SK-N-SH (cell line): Measurements from ENCODE around the gene EIF2S2. TPM values are rescaled to one million over a fixed set of nuclear protein-coding genes. Genes with fewer than 3 reads are reported as not detected.
"Not testable (repeated sequence)": the region's sequence is repeated elsewhere in the genome, so short reads cannot be mapped to it uniquely, and the experiment has no call there.

Experiments
- CTCF ChIA-PET: fragments of 300-600, 350-600 bp; formaldehyde crosslinking; extraction: SDS; loops from one replicate; lab custom pipeline; 2021; lab: Yijun Ruan, JAX
- POLR2A ChIA-PET: fragments of 350-600 bp; sonication (Branson Sonifier 250); formaldehyde crosslinking; extraction: SDS; loops from one replicate; lab custom pipeline; 2020; ENCODE audit warnings: antibody characterized with exemption, inconsistent platforms; lab: Yijun Ruan, JAX
- DNase-seq: peaks from one replicate; pipeline ENCODE4 v3.0.0; 2012
- H2AFZ ChIP-seq: fragments of 200-600 bp; sonication (generic); 2 replicates; pipeline ENCODE4 v1.8.1; 2016; ENCODE audit warnings: antibody characterized with exemption, mild to moderate bottlenecking, low read depth
- H3F3A ChIP-seq: fragments of 200-600 bp; sonication (generic); replicated peaks from 2 replicates; pipeline ENCODE3; 2016; ENCODE audit warnings: antibody characterized with exemption, mild to moderate bottlenecking; ENCODE audit not compliant: insufficient read depth
- H3K27ac ChIP-seq, 2 experiments: fragments of 200-500 bp in 1 of 2; fragments of 200-600 bp in 1 of 2; sonication (Bioruptor generic) in 1 of 2; sonication (generic), shearing (Covaris generic) in 1 of 2; 2 replicates each; pipeline versions ENCODE4 v1.5.1 to v1.6.1; 2014 to 2016; ENCODE audit warnings: low read depth in 2 of 2, inconsistent platforms in 1 of 2, low read length in 1 of 2, mild to moderate bottlenecking in 1 of 2, mixed read lengths in 1 of 2
- H3K27me3 ChIP-seq: fragments of 200-600 bp; sonication (generic), shearing (Covaris generic); 2 replicates; pipeline ENCODE4 v1.6.1; 2016; ENCODE audit warnings: mixed run types; ENCODE audit not compliant: insufficient read depth
- H3K36me3 ChIP-seq, 2 experiments: fragments of 200-500 bp in 1 of 2; fragments of 200-600 bp in 1 of 2; sonication (Bioruptor generic) in 1 of 2; sonication (generic) in 1 of 2; replicated peaks in 1 of 2; 2 replicates each; pipeline versions ENCODE3 to v1.5.1; 2014 to 2016; ENCODE audit warnings: low read length in 1 of 2, mild to moderate bottlenecking in 1 of 2; ENCODE audit not compliant: insufficient read depth in 2 of 2, control insufficient read depth in 1 of 2
- H3K4me1 ChIP-seq, 2 experiments: fragments of 200-500 bp in 1 of 2; fragments of 200-600 bp in 1 of 2; sonication (Bioruptor generic) in 1 of 2; sonication (generic), shearing (Covaris generic) in 1 of 2; 2 replicates each; pipeline versions ENCODE4 v1.5.1 to v1.6.1; 2014 to 2016; ENCODE audit warnings: low read depth in 1 of 2, low read length in 1 of 2, mixed run types in 1 of 2; ENCODE audit not compliant: insufficient read depth in 2 of 2, control insufficient read depth in 1 of 2
- H3K4me2 ChIP-seq: fragments of 200-600 bp; sonication (generic), shearing (Covaris generic); 2 replicates; pipeline ENCODE4 v1.6.1; 2017; ENCODE audit warnings: mixed run types
- H3K4me3 ChIP-seq, 2 experiments: fragments of 200-500 bp in 1 of 2; fragments of 200-600 bp in 1 of 2; sonication (Bioruptor generic) in 1 of 2; sonication (generic), shearing (Covaris generic) in 1 of 2; 2 replicates each; pipeline versions ENCODE4 v1.5.1 to v1.8.1; 2014 to 2016; ENCODE audit warnings: low read depth in 2 of 2, inconsistent platforms in 1 of 2, low read length in 1 of 2, mild to moderate bottlenecking in 1 of 2, mixed read lengths in 1 of 2, moderate library complexity in 1 of 2
- H3K79me2 ChIP-seq: fragments of 200-600 bp; sonication (generic); 2 replicates; pipeline ENCODE4 v1.8.1; 2017; ENCODE audit warnings: mild to moderate bottlenecking; ENCODE audit not compliant: insufficient read depth
- H3K9ac ChIP-seq: fragments of 200-600 bp; sonication (generic); 2 replicates; pipeline ENCODE4 v1.6.1; 2017; ENCODE audit warnings: mixed run types
- H3K9me2 ChIP-seq: fragments of 200-600 bp; sonication (generic); 2 replicates; pipeline ENCODE4 v1.6.1; 2017; ENCODE audit warnings: mixed run types
- H3K9me3 ChIP-seq: fragments of 200-600 bp; sonication (generic); 2 replicates; pipeline ENCODE4 v1.6.1; 2017; ENCODE audit warnings: mixed run types, mild to moderate bottlenecking, moderate library complexity
- H4K20me1 ChIP-seq: fragments of 200-600 bp; sonication (generic); 2 replicates; pipeline ENCODE4 v1.6.1; 2017; ENCODE audit warnings: mild to moderate bottlenecking, mixed run types; ENCODE audit not compliant: insufficient read depth
- CTCF ChIP-seq: fragments of 200-600 bp; sonication (generic); IDR thresholded peaks from 2 replicates; pipeline ENCODE4 v1.6.1; 2017; ENCODE audit warnings: antibody characterized with exemption, mild to moderate bottlenecking, moderate library complexity
- GABPA ChIP-seq: IDR thresholded peaks from 2 replicates; pipeline ENCODE4 v1.4.0; 2012; ENCODE audit warnings: low read depth, mild to moderate bottlenecking
- IRF3 ChIP-seq: fragments of 150-350 bp; IDR thresholded peaks from 2 replicates; pipeline ENCODE4 v1.6.1; 2016; ENCODE audit warnings: mild to moderate bottlenecking, low read depth, low read length
- JUND ChIP-seq: IDR thresholded peaks from 2 replicates; pipeline ENCODE4 v1.4.0; 2012
- MEF2A ChIP-seq: IDR thresholded peaks from 2 replicates; pipeline ENCODE4 v1.4.0; 2012; ENCODE audit warnings: low read depth, borderline replicate concordance
- NFIC ChIP-seq: IDR thresholded peaks from 2 replicates; pipeline ENCODE4 v1.4.0; 2012; ENCODE audit warnings: borderline replicate concordance
- NRF1 ChIP-seq: IDR thresholded peaks from 2 replicates; pipeline ENCODE4 v1.6.1; 2012; ENCODE audit warnings: low read depth, mild to moderate bottlenecking, low read length
- REST ChIP-seq: IDR thresholded peaks from 2 replicates; pipeline ENCODE4 v1.6.1; 2012; ENCODE audit warnings: mild to moderate bottlenecking, low read depth, low read length, moderate library complexity
- RFX5 ChIP-seq: IDR thresholded peaks from 2 replicates; pipeline ENCODE4 v1.6.1; 2012; ENCODE audit warnings: mild to moderate bottlenecking, improper control_type of control experiment, low read length
- SIN3A ChIP-seq: IDR thresholded peaks from 2 replicates; pipeline ENCODE4 v1.6.1; 2012; ENCODE audit warnings: low read depth, mild to moderate bottlenecking, low read length, moderate library complexity, borderline replicate concordance
- TCF12 ChIP-seq: IDR thresholded peaks from 2 replicates; pipeline ENCODE4 v1.4.0; 2012
- WGBS: methylation state at CpG from one replicate; pipeline ENCODE4 v1.1.6; 2017; ENCODE audit warnings: low lambda C conversion rate; 5-methylcytosine and 5-hydroxymethylcytosine counted together
- polyA plus RNA-seq, 3 experiments: library from polyadenylated mRNA; depleted of rRNA; stranded (reverse); fragments of >200 nt; gene quantifications; 2 replicates each; pipeline ENCODE4 v1.2.3, GENCODE V29; 2012

The EIF2S2 gene
- polyA plus RNA-seq, 1 of the 3 experiments (the other 2 are of a cell fraction), result 50.7 TPM

- TF ChIP-seq REST (no peak), SIN3A (no peak), NFIC (no peak), GABPA (no peak), TCF12 (no peak), RFX5 (no peak), MEF2A (no peak), IRF3 (no peak), NRF1 (no peak)
Measured at GRCh38 chr20:34142121-34142520, 30.1 kb upstream of the EIF2S2 start (continued).

GRCh38 chr20:34141293-34141692, 29.2 kb upstream of the EIF2S2 start:
- CTCF ChIA-PET, result no interaction called here
- H3K36me3 ChIP-seq, result no peaks in the 10 kb centered on the region
- no peaks in the 10 kb centered on the region for H3K27me3 ChIP-seq
- H3K27ac ChIP-seq, result no peak overlapping the region
- no peak for TF ChIP-seq JUND
- TF ChIP-seq GABPA, result no peak
- TF ChIP-seq CTCF, result no peak
- TF ChIP-seq, all 33 proteins: peak for 0
- Histone ChIP-seq H3F3A (peaks cover 4% of the 10 kb centered on the region), H3K9ac (no peak overlapping the region), H3K4me3 (no peak overlapping the region), H3K9me2 (no peaks in the 10 kb centered on the region), H2AFZ (no peak overlapping the region), H3K79me2 (no peaks in the 10 kb centered on the region), H3K4me1 (no peaks in the 10 kb centered on the region), H4K20me1 (no peaks in the 10 kb centered on the region), H3K9me3 (no peaks in the 10 kb centered on the region), H3K4me2 (no peak overlapping the region)
- DNase-seq, result no peak
- 50% methylated on average over 2 of the region's 2 CpGs for WGBS
- POLR2A ChIA-PET, result no interaction called here

GRCh38 chr20:34135525-34136275, 23.7 kb upstream of the EIF2S2 start:
- DNase-seq, H3K36me3 ChIP-seq, H3K27ac ChIP-seq, CTCF ChIA-PET, H3K9me2 ChIP-seq, H3F3A ChIP-seq, H3K27me3 ChIP-seq, H3K9ac ChIP-seq, H3K4me1 ChIP-seq, POLR2A ChIA-PET, H3K79me2 ChIP-seq, H4K20me1 ChIP-seq, H2AFZ ChIP-seq, H3K4me3 ChIP-seq, H3K4me2 ChIP-seq, H3K9me3 ChIP-seq: not testable (repeated sequence)
- 78% methylated on average over 11 of the region's 11 CpGs for WGBS

GRCh38 chr20:34133365-34133860, 21.4 kb upstream of the EIF2S2 start:
- H3K9ac ChIP-seq, CTCF ChIA-PET: not testable (repeated sequence)
- 66% methylated on average over 4 of the region's 4 CpGs for WGBS

More at GRCh38 chr20:34133365-34133860, 21.4 kb upstream of the EIF2S2 start:
- H3K4me3 ChIP-seq, H3K27ac ChIP-seq, H3K9me2 ChIP-seq, H3K27me3 ChIP-seq, H3F3A ChIP-seq, H2AFZ ChIP-seq, H3K9me3 ChIP-seq, H3K4me2 ChIP-seq, H3K79me2 ChIP-seq, H3K4me1 ChIP-seq, H3K36me3 ChIP-seq, POLR2A ChIA-PET, H4K20me1 ChIP-seq, DNase-seq: not testable (repeated sequence)
